K562 (cell line): ENCODE measurements around the gene SLC22A23. TPM values are rescaled to one million over a fixed set of nuclear protein-coding genes. Genes with fewer than 3 reads are reported as not detected.

Experiments used
- CC2D1A ChIP-seq: fragments of 450-650 bp; IDR thresholded peaks from 2 replicates; pipeline ENCODE4 v1.6.1; 2017; ENCODE audit warnings: mild to moderate bottlenecking
- FOXP1 ChIP-seq: sonication (generic); formaldehyde crosslinking; IDR thresholded peaks from 2 replicates; pipeline ENCODE4 v1.8.0; 2022; ENCODE audit warnings: mild to moderate bottlenecking, missing genetic modification reagents
- GMEB1 ChIP-seq: fragments of 250-450 bp; sonication (Bioruptor Pico); IDR thresholded peaks from 2 replicates; pipeline ENCODE4 v1.4.0; 2020; ENCODE audit warnings: mild to moderate bottlenecking
- JUNB ChIP-seq: fragments of 450-650 bp; formaldehyde crosslinking; conservative IDR thresholded peaks from 2 replicates; pipeline ENCODE4 v1.4.0; 2020; ENCODE audit warnings: mild to moderate bottlenecking
- KLF13 ChIP-seq: fragments of 450-650 bp; IDR thresholded peaks from 2 replicates; pipeline ENCODE4 v1.6.1; 2016; ENCODE audit warnings: missing genetic modification characterization, low read depth, mild to moderate bottlenecking, missing compliant biosample characterization, moderate library complexity, borderline replicate concordance
- MCM2 ChIP-seq: fragments of 450-650 bp; IDR thresholded peaks from 2 replicates; pipeline ENCODE4 v1.6.1; 2017; ENCODE audit warnings: low read depth, mild to moderate bottlenecking
- PCBP2 ChIP-seq: fragments of 200-400 bp; formaldehyde crosslinking; IDR thresholded peaks from 2 replicates; pipeline ENCODE4 v1.6.1; 2018; ENCODE audit warnings: low read length, low read depth, mild to moderate bottlenecking, moderate library complexity; ENCODE audit not compliant: poor library complexity, severe bottlenecking
- PREB ChIP-seq: sonication (generic); formaldehyde crosslinking; IDR thresholded peaks from 2 replicates; pipeline ENCODE4 v1.8.1; 2023; ENCODE audit warnings: mild to moderate bottlenecking, missing genetic modification reagents
- RBBP5 ChIP-seq: fragments of 200-600 bp; sonication (generic); IDR thresholded peaks from 2 replicates; pipeline ENCODE4 v1.6.1; 2012; ENCODE audit warnings: borderline replicate concordance, mild to moderate bottlenecking, low read length, control low read depth, inconsistent platforms; ENCODE audit not compliant: insufficient read depth, poor library complexity, severe bottlenecking
- ZNF165 ChIP-seq: fragments of 250-450 bp; sonication (Bioruptor Pico); IDR thresholded peaks from 2 replicates; pipeline ENCODE4 v1.4.0; 2020; ENCODE audit warnings: borderline replicate concordance
- polyA plus RNA-seq, 8 experiments: library from polyadenylated mRNA; depleted of rRNA in 4 of 8; stranded (reverse) in 5 of 8; unstranded in 3 of 8; fragments of >200 nt; fragmentation: Nextera tagmentation in 2 of 8; fragmentation: Illumina TruSeq in 1 of 8; extraction: Ambion mirVana in 2 of 8; extraction: Trizol in 1 of 8; gene quantifications; 2 replicates each; pipeline versions ENCODE4 v1.2.1 to v1.2.3, GENCODE V29; 2011 to 2014; ENCODE audit warnings: inconsistent platforms in 1 of 8, missing spikeins in 1 of 8
- total RNA-seq, 7 experiments: library from RNA; depleted of rRNA in 6 of 7; stranded (reverse); fragments of >200 nt in 6 of 7; fragmentation: Illumina TruSeq in 2 of 7; extraction: Trizol in 2 of 7; gene quantifications; 2 replicates each; pipeline versions ENCODE4 v1.2.1 to v1.2.3, GENCODE V29; 2011 to 2021; ENCODE audit warnings: low replicate concordance in 1 of 7
- TF ChIP-seq, protein P1 (sequence below): fragments of 450-650 bp; formaldehyde crosslinking; conservative IDR thresholded peaks from 2 replicates; pipeline ENCODE4 v1.4.0; 2022; ENCODE audit warnings: mild to moderate bottlenecking, missing genetic modification characterization
- TF ChIP-seq, protein P2 (sequence below): conservative IDR thresholded peaks from 2 replicates; pipeline ENCODE4 v1.6.1; 2011; ENCODE audit warnings: low read depth, mild to moderate bottlenecking, low read length; ENCODE audit not compliant: control insufficient read depth
- TF ChIP-seq, protein P3 (sequence below), 2 experiments: fragments of 450-650 bp in 1 of 2; sonication (generic) in 1 of 2; formaldehyde crosslinking in 1 of 2; IDR thresholded peaks in 1 of 2; conservative IDR thresholded peaks in 1 of 2; 2 replicates each; pipeline versions ENCODE4 v1.6.1 to v1.8.1; 2016 to 2023; ENCODE audit warnings: mild to moderate bottlenecking in 2 of 2, moderate library complexity in 2 of 2, inconsistent platforms in 1 of 2, missing genetic modification reagents in 1 of 2

SLC22A23 gene
- total and polyA plus RNA-seq, 9 of the 15 experiments (the other 6 are each of a cell fraction or from before 2014, with no cell fraction given), result 0.30 to 8.7 (median 2.5) TPM

DNA sequence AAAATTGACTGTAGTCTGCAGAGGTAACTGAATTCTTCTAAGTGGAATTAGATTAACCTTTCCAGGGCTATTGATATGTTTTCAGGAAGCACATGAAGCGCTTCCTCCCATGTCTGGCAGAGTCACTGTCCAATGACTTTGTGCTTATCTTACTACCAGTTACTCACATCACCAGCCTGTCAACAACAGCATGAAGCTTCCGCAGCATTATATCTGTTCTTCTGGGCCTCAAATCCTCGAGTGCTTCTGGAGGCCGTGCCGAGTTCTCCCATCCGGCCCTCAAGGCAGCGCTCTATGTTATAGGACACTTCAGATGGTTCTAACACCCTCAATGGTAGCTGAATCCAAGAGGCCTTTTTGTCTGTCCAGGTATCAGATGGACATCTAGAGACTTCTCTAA lies 164.9 kb downstream of the SLC22A23 start (continued):
- TF ChIP-seq JUNB (CRISPR knock-in tag) (no peak), PREB (no peak), CC2D1A (no peak), GMEB1 (CRISPR knock-in tag) (no peak), RBBP5 (no peak), MCM2 (no peak), FOXP1 (no peak), ZNF165 (no peak), PCBP2 (no peak), KLF13 (no peak)
- TF ChIP-seq, protein P1, sequence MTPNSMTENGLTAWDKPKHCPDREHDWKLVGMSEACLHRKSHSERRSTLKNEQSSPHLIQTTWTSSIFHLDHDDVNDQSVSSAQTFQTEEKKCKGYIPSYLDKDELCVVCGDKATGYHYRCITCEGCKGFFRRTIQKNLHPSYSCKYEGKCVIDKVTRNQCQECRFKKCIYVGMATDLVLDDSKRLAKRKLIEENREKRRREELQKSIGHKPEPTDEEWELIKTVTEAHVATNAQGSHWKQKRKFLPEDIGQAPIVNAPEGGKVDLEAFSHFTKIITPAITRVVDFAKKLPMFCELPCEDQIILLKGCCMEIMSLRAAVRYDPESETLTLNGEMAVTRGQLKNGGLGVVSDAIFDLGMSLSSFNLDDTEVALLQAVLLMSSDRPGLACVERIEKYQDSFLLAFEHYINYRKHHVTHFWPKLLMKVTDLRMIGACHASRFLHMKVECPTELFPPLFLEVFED (CRISPR knock-in tag), result no peak
- TF ChIP-seq, protein P2, sequence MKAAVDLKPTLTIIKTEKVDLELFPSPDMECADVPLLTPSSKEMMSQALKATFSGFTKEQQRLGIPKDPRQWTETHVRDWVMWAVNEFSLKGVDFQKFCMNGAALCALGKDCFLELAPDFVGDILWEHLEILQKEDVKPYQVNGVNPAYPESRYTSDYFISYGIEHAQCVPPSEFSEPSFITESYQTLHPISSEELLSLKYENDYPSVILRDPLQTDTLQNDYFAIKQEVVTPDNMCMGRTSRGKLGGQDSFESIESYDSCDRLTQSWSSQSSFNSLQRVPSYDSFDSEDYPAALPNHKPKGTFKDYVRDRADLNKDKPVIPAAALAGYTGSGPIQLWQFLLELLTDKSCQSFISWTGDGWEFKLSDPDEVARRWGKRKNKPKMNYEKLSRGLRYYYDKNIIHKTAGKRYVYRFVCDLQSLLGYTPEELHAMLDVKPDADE, result no peak
- TF ChIP-seq, protein P3, sequence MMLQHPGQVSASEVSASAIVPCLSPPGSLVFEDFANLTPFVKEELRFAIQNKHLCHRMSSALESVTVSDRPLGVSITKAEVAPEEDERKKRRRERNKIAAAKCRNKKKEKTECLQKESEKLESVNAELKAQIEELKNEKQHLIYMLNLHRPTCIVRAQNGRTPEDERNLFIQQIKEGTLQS (IDR thresholded peaks at IDR 0.05), result peak; percentile 44; the same call in 1 of the 2 replicates
- TF ChIP-seq, protein P3 (CRISPR knock-in tag; conservative IDR thresholded peaks at IDR 0.05), result 0 out of 2 replicates have a peak, but pooled peaks have one; percentile 21
